Smooth muscle cell of the brain vasculature (primary cell): Measurements from ENCODE around the gene MYL7.
A peak's percentile ranks its signal among the peaks of the same experiment; 100 is the strongest.
"Not testable (repeated sequence)": the region's sequence is repeated elsewhere in the genome, so short reads cannot be mapped to it uniquely, and the experiment has no call there.

ENCODE experiments used
- DNase-seq: peaks from one replicate; pipeline ENCODE4 v3.0.0-alpha.2; 2012; ENCODE audit warnings: low read depth, low spot score

MYL7 gene

DNA sequence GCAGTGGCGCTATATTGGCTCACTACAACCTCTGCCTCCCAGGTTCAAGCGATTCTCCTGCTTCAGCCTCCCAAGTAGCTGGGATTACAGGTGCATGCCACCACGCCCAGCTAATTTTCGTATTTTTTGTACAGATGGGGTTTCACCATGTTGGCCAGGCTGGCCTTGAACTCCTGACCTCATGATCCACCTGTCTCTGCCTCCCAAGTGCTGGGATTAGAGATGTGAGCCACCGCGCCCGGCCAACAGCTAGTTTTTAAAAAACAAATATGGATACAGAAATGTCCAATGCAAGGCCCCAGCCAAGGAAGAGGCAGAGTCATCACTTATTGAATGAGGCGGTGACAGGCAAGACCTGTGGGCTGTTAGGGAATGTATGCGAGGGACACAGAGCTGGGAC is 30.8 kb upstream of the MYL7 start:
- DNase-seq = not testable (repeated sequence)

DNA sequence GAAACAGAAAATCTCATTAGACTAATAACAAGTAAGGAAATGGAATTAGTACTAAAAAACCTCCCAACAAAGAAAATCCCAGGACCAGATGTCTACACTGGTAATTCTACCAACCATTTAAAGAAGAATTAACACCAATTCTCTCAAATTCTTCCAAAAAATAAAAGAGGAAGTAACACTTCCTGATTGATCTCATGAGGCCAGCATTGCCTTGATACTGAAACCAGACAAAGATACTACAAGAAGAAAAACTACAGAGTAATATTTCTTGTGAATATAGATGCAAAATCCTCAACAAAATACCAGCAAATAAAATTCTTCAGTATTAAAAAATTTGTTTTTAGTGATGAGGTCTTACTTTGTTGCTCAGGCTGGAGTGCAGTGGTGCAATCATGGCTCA is 26.8 kb upstream of the MYL7 start:
- DNase-seq = no peak

DNA sequence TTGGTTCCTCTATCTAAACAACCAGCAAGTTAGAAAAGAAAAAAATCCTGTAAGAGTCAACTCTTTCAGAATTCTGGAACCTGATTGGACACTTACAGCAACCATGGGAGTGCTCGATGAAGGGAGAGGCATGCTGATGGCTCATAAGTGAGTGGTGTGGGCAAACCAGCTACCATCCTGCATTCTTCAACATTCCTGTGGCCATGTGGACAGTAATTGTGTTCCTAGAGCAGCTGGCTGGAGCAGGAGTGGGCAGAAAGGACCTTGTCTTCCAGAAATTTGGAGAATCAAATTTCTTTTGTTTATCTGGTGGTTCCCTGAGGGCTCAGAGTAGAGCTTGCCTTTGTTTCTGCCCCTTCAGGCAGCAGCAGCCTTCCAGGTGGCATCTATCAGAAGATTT is 22.5 kb upstream of the MYL7 start:
- DNase-seq = peak; percentile 24

DNA sequence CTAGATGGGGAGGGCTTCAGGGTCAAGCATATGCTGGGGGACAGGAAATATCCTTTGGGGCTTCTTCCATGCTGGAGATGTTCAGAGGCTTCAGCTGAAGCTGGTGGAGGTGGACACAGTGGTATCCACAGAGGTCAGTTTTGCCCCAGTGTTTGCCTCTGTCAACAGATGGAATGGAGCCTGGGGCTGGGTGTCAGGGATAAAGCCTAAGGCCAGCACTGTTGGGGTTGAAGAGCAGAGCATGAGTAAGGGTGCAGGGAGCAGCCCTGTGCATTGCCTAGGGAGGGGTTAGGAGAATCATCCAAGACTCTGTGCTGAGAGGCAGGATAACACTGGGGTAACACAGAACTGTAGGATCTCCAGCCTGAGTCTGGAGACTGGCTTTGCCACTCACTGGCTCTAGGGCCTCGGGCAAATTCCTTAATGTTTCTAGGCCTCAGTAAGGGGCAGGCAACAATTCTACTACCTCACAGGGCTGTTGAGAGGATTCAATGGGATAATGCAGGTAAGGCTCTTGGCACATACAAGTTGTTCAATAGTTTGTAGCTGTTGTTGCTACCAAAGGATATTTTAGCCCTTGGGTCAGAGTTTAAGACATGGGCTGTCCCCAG is 21.8 kb upstream of the MYL7 start:
- no peak for DNase-seq

DNA sequence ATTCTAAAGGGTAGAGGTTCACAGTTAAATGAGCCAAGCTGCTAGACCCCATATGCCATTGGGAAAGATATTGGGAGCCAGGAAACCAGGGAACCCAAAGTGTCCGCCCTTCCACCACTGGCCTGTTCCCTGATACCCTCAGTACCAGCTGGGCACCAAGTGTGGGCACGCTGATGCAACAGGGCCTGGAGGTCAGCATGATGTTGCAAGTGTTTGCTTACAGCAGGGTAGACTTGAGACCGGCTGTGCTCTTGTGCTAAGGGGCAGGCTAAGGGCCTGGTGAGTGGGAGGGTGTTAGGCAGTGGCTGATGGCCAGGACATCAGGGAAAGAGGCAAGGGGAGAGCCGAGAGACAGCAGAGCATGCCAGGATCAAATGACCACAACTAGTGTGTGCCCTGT is 21.0 kb upstream of the MYL7 start:
- no peak for DNase-seq

DNA sequence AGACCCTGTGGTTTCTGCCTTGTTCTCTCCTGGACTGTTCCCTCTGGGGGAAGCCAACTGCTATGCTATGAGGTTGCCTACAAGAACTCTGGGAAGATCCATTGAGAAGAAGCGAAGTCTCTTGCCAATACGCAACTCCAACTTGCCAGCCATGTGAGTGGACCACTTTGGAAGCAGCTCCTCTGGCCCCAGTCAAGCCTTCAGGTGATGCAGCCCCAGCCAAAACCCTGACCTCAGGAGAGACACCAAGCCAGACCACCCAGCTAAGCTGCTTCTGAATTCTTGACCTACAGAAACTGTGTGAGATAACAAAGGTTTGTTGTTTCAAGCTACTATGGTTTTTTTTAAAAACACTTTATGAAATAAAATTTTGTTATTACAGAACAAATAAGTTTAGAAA is 20.2 kb upstream of the MYL7 start:
- DNase-seq = no peak

DNA sequence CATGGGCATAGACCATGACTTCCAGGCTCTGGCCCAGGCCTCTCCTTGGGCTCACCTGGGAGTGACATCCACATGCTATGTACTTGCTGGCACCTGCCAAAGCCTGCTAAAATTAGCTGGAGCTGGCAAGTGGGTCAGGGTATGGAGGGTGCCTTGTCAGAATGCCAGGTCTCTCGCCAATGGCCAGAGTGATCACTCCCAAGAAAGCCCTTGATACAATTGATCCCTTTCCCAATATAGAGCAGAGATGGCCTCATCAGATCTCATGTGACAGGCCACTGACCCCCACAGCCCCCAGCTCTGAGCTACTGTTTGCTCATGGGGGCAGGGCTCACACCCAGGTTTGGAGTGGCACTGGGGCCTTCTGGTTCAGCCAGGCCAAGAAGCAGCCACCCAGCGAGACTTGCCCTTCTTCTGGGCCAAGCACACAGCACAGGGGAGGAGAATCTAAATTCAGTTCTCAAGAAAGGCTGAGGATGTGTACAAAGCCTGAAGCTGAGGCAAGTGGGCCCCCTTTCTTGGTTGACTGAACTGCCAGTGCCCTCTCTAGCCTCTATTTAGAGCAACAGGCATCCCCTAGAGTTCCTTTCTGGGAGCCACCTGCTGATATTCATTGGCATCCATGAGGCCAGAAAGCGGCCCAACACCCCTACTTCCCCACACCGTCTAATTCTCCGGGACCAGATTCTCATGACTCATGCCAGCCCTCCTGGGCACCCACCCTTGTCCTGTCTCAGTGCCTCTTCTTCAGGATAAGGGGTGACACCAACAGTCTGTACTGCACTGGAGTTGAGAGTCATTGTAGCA is 18.9 kb upstream of the MYL7 start:
- no peak for DNase-seq

DNA sequence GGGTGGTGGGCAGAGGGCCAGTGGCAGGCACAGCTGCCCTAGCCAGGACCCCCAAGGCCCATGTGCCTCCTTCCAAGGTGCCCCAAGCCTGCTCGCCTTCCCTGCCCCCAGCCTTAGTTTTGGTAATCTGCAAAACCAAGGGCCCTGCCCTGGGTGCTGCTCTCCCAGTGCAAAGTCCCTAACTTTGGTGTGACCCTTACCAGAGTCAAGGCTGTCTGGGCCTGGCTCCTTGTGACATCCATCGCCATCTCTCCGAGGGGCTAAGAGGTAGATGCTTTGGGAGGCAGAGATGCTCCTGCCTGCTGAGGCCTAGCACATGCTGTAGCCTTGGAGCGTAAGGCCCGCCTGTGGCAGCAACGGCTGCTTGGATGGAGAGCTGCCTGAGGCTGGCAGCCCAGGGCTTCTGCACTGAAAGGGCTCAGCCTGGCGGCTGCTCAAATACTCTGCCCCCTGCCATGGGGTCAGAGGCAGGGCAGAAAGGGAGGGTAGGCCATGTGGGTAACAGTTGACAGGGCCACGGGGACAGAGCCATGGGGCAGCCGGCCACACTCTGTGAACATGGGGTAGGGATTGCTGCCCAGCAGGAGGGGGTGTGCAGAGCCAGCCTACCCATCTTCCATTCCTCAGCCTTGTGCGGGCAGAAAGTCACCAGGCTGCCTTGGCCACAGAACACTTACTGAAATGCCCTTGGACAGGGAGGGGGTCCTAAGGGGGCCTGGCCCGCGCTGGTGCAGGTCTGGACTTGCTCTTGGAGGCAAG is 17.9 kb upstream of the MYL7 start:
- DNase-seq = no peak

DNA sequence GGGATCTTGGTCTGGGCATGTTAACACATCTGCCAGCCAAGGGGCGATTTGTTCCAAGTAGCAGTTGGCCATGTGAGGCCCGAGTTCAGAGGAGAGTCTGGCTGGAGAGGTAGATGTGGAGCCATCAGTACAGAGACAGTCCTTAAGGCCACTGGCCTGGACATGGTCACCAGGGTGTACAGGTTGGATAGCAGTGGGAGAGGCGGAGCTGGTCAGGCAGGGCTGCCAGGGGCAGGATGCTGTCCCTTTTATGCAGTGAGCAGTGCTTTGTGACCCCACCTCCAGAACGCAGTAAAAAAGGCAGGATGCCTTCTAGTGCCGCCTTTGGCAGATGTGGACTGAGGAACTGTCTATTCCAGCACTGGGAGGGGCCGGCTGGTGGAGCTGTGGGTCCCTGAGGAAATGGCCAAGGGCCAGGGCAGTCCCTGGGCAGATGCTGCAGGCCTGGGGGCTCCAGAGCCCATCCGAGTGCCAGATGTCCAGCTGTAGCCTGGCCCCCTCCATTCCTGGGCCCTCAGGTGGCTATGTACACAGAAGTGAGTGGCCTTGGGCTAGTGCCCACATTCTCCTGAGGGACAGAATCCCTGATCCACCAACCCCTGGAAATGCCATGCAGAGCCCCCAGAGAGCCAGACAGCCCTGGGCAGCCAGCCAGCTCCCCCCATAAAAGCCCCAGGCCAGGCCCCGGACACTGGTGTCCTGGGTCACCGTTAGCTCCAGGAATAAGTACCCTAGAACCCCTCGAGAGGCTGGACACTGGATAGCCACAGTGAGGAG is 17.2 kb upstream of the MYL7 start:
- DNase-seq = no peak

DNA sequence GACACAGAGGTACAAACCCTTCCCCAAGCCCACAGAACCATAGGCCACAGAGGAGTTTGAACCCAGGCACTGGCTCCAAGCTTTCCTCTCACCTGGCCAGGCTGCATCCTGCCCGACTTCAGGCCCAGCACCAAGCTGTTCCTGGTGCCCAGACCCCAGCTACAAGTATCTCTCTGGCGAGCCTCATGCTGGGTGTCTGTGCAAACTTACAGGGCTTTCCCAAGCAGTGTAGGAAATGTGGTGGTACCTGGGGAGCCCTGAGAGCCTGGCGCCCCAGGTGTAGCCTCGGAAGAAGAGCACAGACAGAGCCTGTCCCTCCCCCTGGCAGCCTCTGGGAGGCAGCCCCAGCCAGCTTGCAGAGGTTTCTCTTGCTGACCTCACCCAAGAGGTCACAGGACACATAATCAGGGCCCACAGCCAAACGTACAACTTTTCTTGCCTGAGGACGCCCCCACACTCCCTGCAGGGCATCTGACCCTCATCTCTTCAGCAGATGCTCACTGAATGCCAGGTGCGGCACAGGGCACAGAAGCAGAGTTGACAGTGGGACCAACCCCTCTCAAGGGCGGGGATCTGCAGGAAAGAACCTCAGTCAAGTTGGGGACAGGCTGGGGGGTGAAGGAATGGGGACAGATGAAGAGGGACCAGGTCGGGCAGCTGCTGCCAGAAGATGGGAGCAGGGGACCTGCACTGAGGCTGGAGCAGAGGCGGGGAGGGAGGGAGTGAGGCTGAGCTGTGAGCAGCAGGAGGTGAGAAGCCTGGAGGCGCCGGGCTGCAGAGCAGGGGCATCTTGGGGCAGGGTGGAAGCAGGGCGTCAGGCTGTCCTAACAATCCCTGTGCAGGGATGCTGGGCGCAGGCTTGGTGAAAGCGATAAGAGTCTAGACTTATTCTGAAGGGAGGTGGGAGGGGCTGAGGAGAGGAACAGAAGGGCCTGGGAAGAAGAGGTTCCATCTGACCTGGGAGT is 16.3 kb upstream of the MYL7 start:
- DNase-seq = no peak

DNA sequence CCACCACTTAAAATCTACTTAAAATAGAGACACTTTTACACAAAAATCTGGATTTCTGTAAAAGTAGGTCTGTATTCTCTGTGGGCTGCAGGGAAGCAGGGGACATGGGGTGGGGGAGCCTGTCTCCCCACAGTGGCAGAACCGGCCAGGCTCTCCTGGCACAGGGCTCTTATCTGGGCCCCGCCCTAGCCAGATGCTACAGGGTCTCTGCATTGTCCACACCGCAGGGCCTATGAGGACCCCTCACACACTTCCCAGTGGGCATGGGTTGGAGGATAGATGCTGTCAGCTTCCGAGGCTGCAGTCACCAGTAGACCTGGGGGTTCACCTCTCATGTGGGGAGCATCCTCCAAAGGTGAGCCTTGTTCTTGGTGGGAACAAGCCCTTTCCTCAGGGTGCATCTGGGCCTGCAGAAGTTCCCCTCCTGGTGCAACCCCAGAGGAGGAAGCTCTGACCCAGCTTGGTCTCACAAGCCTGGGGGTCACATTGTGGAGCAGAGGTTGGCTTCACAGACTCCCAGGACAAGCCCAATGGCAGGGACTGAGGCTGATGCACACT is 15.4 kb upstream of the MYL7 start:
- DNase-seq = no peak

DNA sequence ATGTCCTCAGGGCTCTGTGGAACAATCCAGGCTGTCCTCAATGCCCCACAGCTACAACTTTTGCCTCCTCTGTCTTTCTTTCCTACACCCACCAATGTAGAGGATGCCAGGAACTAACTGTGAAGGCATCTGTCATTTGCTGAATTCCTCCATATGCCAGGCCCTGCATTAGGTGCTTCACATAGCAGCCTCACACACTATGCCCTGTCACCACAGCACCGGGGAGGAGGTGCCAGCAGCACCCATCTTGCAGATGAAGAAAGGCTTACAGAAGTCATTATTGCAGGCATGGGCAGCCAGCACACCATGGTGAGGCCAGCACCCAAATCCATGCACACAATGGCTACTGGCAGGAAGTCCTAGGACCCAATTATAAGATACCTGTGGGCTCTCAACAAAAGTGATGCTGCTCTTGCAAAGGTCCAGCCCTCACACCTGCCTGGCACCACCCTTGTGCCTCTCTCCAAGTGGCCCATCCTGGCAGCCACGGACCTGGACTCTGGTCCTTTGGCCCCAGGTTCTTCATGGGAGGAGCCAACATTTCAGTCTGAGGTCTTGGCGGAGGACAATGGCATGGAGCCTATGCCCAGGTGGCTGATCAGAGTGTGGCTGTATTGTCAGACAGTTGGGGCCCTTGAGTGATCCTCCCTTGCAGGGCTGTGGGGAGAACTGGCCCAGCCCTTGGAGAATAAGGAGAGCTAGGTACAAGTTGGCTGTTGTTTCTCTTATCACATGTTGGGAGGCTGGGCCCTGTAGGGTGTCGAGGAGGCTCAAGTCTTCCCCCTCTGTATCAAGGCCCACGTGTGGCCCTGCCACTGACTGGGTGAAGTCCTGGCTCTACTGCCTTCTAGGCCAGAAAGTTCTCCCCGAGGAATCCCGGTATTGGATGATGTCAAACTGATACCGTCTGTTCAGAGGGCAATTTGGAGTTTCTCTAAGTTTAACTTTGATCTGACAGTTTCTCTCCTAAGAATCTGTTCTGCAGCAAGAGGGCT is 14.4 kb upstream of the MYL7 start:
- DNase-seq = no peak

DNA sequence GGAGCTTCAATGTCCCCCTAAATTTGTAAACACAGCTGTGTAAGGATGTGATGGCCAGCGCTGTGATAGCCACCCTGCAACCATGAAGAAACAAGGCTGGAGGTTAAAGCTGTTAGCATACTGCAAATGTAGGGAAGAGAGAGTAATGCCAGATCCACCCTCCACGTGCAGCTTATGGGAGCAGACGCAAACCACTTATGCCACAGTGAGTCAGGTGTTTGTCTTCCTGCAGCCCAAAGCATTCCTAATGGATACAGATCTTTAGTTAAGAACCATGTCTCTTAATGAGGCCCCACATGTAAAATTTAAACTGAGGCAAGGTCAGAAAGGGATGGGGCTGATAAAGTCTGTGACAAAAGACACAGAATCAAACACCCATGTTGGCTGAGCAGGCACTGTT is 13.6 kb upstream of the MYL7 start:
- no peak for DNase-seq

DNA sequence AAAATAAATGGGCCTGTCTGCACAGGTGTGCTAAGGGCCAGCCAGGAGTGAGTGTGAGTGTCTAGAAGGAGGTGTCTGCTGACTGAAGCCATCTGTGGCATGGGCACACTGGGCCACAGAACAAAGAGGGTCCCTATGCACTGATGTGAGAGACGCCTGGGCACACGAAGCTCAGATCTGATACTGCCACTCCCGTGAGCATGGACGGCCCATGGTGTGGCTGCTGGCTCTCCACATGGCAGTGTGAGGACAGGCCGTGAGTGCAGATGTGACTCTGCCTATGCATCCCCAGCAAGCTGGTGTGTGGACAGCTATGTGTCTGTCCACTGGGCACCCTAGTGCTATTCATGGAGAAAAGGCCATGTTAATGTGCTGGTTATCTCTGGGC is 12.8 kb upstream of the MYL7 start:
- DNase-seq = no peak

DNA sequence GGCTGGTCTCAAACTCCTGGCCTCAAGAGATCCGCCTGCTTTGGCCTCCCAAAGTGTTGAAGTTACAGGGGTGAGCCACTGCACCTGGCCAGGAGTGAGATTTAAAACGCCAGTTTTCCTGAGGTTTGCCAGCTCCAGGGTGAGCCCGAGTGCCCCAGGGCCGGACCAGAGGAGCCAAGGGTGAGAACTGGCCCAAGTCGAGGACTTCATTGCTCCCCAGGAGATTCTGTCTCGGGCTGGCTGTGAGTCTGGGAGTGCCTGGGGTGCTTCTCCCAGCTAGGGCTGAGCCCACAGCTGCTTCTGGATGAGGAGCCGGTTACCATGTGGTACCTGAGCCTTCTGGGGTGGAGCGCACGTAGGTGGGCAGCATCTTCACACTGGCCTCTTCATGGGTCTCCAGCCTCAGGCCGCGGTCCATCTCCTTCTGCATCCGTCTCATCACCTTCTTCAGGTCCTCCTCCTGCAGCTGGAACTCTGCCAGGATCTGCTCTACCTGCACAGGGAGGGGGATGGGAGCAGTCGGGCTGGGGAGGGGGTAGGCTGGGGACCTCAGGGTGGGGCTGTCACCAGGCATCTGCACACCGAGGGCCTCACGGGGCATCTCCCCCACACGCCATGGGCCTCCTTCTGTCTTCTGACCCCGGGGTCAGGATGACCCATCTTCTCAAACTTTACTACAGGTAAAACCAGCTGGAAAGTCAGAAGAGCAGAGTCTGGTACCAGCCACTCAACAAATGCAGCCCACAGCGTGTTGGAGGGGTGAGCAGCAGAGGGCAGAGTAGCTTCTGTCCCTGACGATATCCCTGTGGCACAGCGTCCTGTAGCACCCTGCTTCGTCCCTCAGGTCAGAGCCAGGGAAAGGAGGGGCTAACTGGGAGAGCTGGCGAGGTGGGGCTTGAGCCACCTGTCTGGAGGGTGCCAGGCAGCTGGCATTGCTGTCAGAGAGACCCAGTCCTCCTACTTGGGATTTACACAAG is 12.1 kb upstream of the MYL7 start:
- no peak for DNase-seq

DNA sequence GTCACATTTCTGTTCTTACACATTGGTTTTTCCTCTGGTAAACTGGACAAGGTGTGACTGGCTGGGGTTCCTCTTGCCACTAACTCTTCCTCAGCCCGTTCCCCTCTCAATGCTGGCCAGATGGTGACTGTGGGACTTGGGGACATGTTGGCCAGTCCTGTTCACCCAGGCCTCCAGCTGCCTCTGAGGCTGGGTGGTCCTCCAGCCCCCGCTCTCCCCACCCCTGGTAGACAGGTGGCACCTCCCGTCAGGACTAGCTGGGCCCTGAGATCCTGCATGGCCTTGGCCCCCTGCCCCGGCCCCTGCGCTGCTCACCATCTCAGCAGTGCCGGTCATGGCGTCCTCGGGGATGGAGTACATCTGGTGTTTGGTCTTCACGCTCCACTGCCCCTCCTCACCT is 10.8 kb upstream of the MYL7 start:
- DNase-seq = no peak

DNA sequence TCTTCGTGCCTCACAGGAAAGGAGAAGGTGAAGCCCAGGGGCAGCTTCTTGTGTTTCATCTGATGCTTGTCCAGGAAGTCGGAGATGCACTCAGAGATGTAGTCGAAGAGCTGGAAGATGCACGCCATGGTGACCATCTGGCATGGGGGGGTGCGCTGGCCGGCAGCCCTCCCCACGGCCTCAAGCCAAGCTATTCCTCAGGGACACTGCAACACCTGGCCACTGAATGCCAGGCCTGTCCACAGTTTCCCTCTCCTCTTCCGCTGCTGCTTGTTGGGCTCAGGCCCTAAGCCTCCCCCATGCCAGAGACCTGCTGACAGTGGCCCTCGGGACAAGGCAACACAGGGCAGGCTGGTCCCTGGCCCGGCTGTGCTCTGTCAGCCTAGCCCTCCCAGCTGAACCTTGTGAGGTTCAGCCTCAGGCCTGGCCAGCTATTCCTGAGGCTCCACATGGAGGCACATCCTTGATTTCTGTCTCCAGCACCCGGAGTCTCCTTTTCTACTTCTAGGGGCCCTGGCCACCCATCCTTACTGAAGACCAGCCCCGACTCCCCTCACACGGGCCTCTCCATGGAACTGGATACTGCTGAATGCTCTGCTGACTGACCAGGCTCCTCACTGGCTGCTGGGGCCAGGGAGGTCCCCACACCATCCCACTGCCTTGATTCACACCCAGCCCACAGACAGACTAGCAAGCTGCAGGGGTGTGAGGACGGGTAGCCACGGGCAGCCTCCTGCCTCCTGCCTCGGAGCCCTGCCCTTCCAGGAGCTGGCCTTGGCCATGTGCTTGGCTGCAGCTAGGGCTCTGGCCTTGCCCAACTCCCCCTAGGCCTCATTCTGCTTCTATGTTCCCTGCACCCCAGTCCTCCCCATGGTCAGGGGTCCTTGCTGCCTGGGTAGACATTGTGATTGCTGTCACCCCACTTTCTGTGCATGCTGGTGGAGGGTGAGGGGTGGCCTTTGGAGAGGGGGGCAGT is 10.1 kb upstream of the MYL7 start:
- DNase-seq = no peak
